SK-MEL-5 (cell line): ENCODE results near the gene PKD2. TPM values are rescaled to one million over a fixed set of nuclear protein-coding genes. Genes with fewer than 3 reads are reported as not detected.
"Not testable (repeated sequence)": the region's sequence is repeated elsewhere in the genome, so short reads cannot be mapped to it uniquely, and the experiment has no call there.

Experiments
- DNase-seq: peaks from one replicate; pipeline ENCODE4 v3.0.0-alpha.2; 2016; ENCODE audit warnings: low read depth, low spot score
- in situ Hi-C: cut with HindIII; loops from 2 replicates; pipeline ENCODE4 v1.10.0; 2016; ENCODE audit warnings: low sequenced_read_pairs, high pct_unique_total_duplicates, low pct_unique_long_range_greater_than_20kb
- total RNA-seq: library from RNA; depleted of rRNA; stranded (reverse); fragments of >200 nt; shearing (Covaris generic); gene quantifications from 2 replicates; pipeline ENCODE4 v1.2.3, GENCODE V29; 2014

PKD2 gene
- total RNA-seq, 1 experiment from 2014 or later = 33.0 TPM

GRCh38 chr4:87982036-87982435 lies 25.4 kb upstream of the PKD2 start:
- no peak for DNase-seq
- in situ Hi-C loops = no loop called here

- in situ Hi-C loops = no loop called here
- DNase-seq = no peak
Observed at GRCh38 chr4:87982446-87983010, 24.9 kb upstream of the PKD2 start.

- in situ Hi-C loops = no loop called here
- no peak for DNase-seq
Observed at GRCh38 chr4:87983996-87984395, 23.4 kb upstream of the PKD2 start.

GRCh38 chr4:87985097-87985886 lies 22.1 kb upstream of the PKD2 start:
- in situ Hi-C loops = no loop called here
- DNase-seq = peak; percentile 87

- no peak for DNase-seq
Observed at GRCh38 chr4:87985887-87986200, 21.6 kb upstream of the PKD2 start.

GRCh38 chr4:87986508-87986907 lies 20.9 kb upstream of the PKD2 start:
- DNase-seq = no peak
- in situ Hi-C loops = no loop called here

More at GRCh38 chr4:87985887-87986200, 21.6 kb upstream of the PKD2 start:
- in situ Hi-C loops = no loop called here

GRCh38 chr4:87989765-87990164 lies 17.7 kb upstream of the PKD2 start:
- in situ Hi-C loops = no loop called here
- DNase-seq = peak; percentile 17

- DNase-seq = no peak
- in situ Hi-C loops = no loop called here
Observed at GRCh38 chr4:87995435-87995834, 12.0 kb upstream of the PKD2 start.

GRCh38 chr4:87999191-87999691 lies 8.2 kb upstream of the PKD2 start:
- DNase-seq, in situ Hi-C loops: not testable (repeated sequence)

GRCh38 chr4:88001871-88002270 lies 5.6 kb upstream of the PKD2 start:
- DNase-seq = no peak
- in situ Hi-C loops = no loop called here

GRCh38 chr4:88002786-88003185 lies 4.6 kb upstream of the PKD2 start:
- no peak for DNase-seq
- in situ Hi-C loops = no loop called here

- no peak for DNase-seq
- in situ Hi-C loops = no loop called here
Observed at GRCh38 chr4:88003261-88003660, 4.2 kb upstream of the PKD2 start.

GRCh38 chr4:88005076-88005475 lies 2.4 kb upstream of the PKD2 start:
- in situ Hi-C loops = no loop called here
- no peak for DNase-seq

- no peak for DNase-seq
- in situ Hi-C loops = no loop called here
Observed at GRCh38 chr4:88005946-88006345, 1.5 kb upstream of the PKD2 start.

- in situ Hi-C loops = no loop called here
- no peak for DNase-seq
Observed at GRCh38 chr4:88006956-88007303, 505 bp upstream of the PKD2 start.

- peak; percentile 33 for DNase-seq
- in situ Hi-C loops = no loop called here
Observed at GRCh38 chr4:88008122-88008742, 797 bp downstream of the PKD2 start.

- in situ Hi-C loops = no loop called here
- peak; percentile 28 for DNase-seq
Observed at GRCh38 chr4:88008743-88009171, 1.3 kb downstream of the PKD2 start.

- in situ Hi-C loops = no loop called here
- DNase-seq = no peak
Observed at GRCh38 chr4:88009871-88010270, 2.4 kb downstream of the PKD2 start.

- in situ Hi-C loops = no loop called here
- no peak for DNase-seq
Observed at GRCh38 chr4:88010966-88011365, 3.5 kb downstream of the PKD2 start.
